H9 (cell line): ENCODE measurements around the gene ERFE. TPM values are rescaled to one million over a fixed set of nuclear protein-coding genes. Genes with fewer than 3 reads are reported as not detected.

Source experiments
- DNase-seq: peaks from one replicate; pipeline ENCODE4 v3.0.0-alpha.2; 2017
- H2AFZ ChIP-seq: one replicate; pipeline ENCODE4 v1.6.1; 2013; ENCODE audit warnings: mild to moderate bottlenecking, low read length, control low read depth, moderate library complexity
- H2AK5ac ChIP-seq: 2 replicates; pipeline ENCODE4 v1.6.1; 2013; ENCODE audit warnings: low read length, control low read depth, mixed read lengths; ENCODE audit not compliant: insufficient read length
- H2BK120ac ChIP-seq: one replicate; pipeline ENCODE4 v1.6.1; 2013; ENCODE audit warnings: low read depth, mild to moderate bottlenecking, low read length, control low read depth, inconsistent platforms; ENCODE audit not compliant: poor library complexity, severe bottlenecking
- H2BK12ac ChIP-seq: 2 replicates; pipeline ENCODE4 v1.6.1; 2013; ENCODE audit warnings: low read length, control low read depth, mixed read lengths, low read depth; ENCODE audit not compliant: insufficient read length
- H2BK15ac ChIP-seq: 2 replicates; pipeline ENCODE4 v1.6.1; 2013; ENCODE audit warnings: low read depth, low read length, control low read depth
- H2BK20ac ChIP-seq: one replicate; pipeline ENCODE4 v1.6.1; 2013; ENCODE audit warnings: low read depth, mild to moderate bottlenecking, low read length, control low read depth, inconsistent platforms; ENCODE audit not compliant: poor library complexity, severe bottlenecking
- H2BK5ac ChIP-seq: 2 replicates; pipeline ENCODE4 v1.6.1; 2013; ENCODE audit warnings: low read length, control low read depth, mixed read lengths; ENCODE audit not compliant: insufficient read length
- H3K14ac ChIP-seq: 2 replicates; pipeline ENCODE4 v1.6.1; 2013; ENCODE audit warnings: low read length, control low read depth; ENCODE audit not compliant: insufficient read depth
- H3K18ac ChIP-seq: 2 replicates; pipeline ENCODE4 v1.6.1; 2013; ENCODE audit warnings: low read depth, mild to moderate bottlenecking, mixed read lengths, low read length, control low read depth; ENCODE audit not compliant: insufficient read length
- H3K23ac ChIP-seq: 2 replicates; pipeline ENCODE4 v1.6.1; 2013; ENCODE audit warnings: low read length, control low read depth, mixed read lengths, low read depth; ENCODE audit not compliant: insufficient read length
- H3K23me2 ChIP-seq: 2 replicates; pipeline ENCODE4 v1.6.1; 2013; ENCODE audit warnings: low read depth, mild to moderate bottlenecking, mixed read lengths, low read length, control low read depth; ENCODE audit not compliant: insufficient read length, poor library complexity, severe bottlenecking
- H3K27ac ChIP-seq: 2 replicates; pipeline ENCODE4 v1.5.1; 2013; ENCODE audit warnings: low read length, control low read depth, mixed read lengths, low read depth; ENCODE audit not compliant: insufficient read length
- H3K27me3 ChIP-seq: 2 replicates; pipeline ENCODE4 v1.6.1; 2013; ENCODE audit warnings: low read length, control low read depth, inconsistent platforms; ENCODE audit not compliant: insufficient read depth
- H3K4ac ChIP-seq: 2 replicates; pipeline ENCODE4 v1.6.1; 2013; ENCODE audit warnings: low read depth, mild to moderate bottlenecking, control low read depth, inconsistent platforms, low read length, moderate library complexity
- H3K4me1 ChIP-seq: 2 replicates; pipeline ENCODE4 v1.6.1; 2013; ENCODE audit warnings: low read length, control low read depth, inconsistent platforms; ENCODE audit not compliant: insufficient read depth
- H3K4me2 ChIP-seq: 2 replicates; pipeline ENCODE4 v1.6.1; 2013; ENCODE audit warnings: low read length, control low read depth, mixed read lengths; ENCODE audit not compliant: insufficient read length, insufficient read depth
- H3K56ac ChIP-seq: 2 replicates; pipeline ENCODE4 v1.6.1; 2013; ENCODE audit warnings: low read depth, mild to moderate bottlenecking, mixed read lengths, low read length, control low read depth; ENCODE audit not compliant: insufficient read length
- H3K79me1 ChIP-seq: 2 replicates; pipeline ENCODE4 v1.6.1; 2013; ENCODE audit warnings: low read depth, mild to moderate bottlenecking, moderate library complexity, low read length, control low read depth, inconsistent platforms; ENCODE audit not compliant: insufficient read depth, poor library complexity, severe bottlenecking
- H3K79me2 ChIP-seq: 2 replicates; pipeline ENCODE4 v1.6.1; 2013; ENCODE audit warnings: low read length, control low read depth, inconsistent platforms; ENCODE audit not compliant: insufficient read depth
- H3K9ac ChIP-seq: 2 replicates; pipeline ENCODE4 v1.6.1; 2013; ENCODE audit warnings: low read length, control low read depth, mixed read lengths; ENCODE audit not compliant: insufficient read length; ENCODE audit errors: extremely low read depth
- H3K9me3 ChIP-seq: one replicate; pipeline ENCODE4 v1.6.1; 2013; ENCODE audit warnings: low read depth, low read length, inconsistent platforms; ENCODE audit not compliant: control insufficient read depth
- H3T11ph ChIP-seq: one replicate; pipeline ENCODE4 v1.6.1; 2013; ENCODE audit warnings: mild to moderate bottlenecking, low read length, control low read depth, inconsistent platforms
- H4K20me1 ChIP-seq: one replicate; pipeline ENCODE4 v1.6.1; 2013; ENCODE audit not compliant: control insufficient read depth, insufficient read length, insufficient read depth
- H4K5ac ChIP-seq: 2 replicates; pipeline ENCODE4 v1.6.1; 2013; ENCODE audit warnings: low read depth, mild to moderate bottlenecking, mixed read lengths, low read length, control low read depth; ENCODE audit not compliant: insufficient read length
- H4K8ac ChIP-seq: replicated peaks from 2 replicates; pipeline ENCODE4 v1.6.1; 2013; ENCODE audit warnings: low read length, control low read depth, mixed read lengths, low read depth; ENCODE audit not compliant: insufficient read length
- H4K91ac ChIP-seq: 2 replicates; pipeline ENCODE4 v1.6.1; 2013; ENCODE audit warnings: low read depth, mild to moderate bottlenecking, moderate library complexity, mixed read lengths, low read length, control low read depth; ENCODE audit not compliant: insufficient read length
- H3K27ac Mint-ChIP-seq, 3 experiments: 2 replicates in 2 of 3; 3 replicates in 1 of 3; pipeline ENCODE4 v1.8.0; 2020 to 2021; ENCODE audit warnings: mixed read lengths in 3 of 3, mild to moderate bottlenecking in 1 of 3, moderate library complexity in 1 of 3
- H3K27me3 Mint-ChIP-seq: 2 replicates; pipeline ENCODE4 v1.8.0; 2021; ENCODE audit warnings: low read depth, mild to moderate bottlenecking, moderate library complexity, mixed read lengths
- H3K36me3 Mint-ChIP-seq, 3 experiments: 2 replicates in 2 of 3; 3 replicates in 1 of 3; pipeline ENCODE4 v1.8.0; 2020 to 2021; ENCODE audit warnings: low read depth in 3 of 3, mixed read lengths in 3 of 3; ENCODE audit not compliant: insufficient read depth in 1 of 3
- H3K4me1 Mint-ChIP-seq, 2 experiments: 2 replicates each; pipeline ENCODE4 v1.8.0; 2020; ENCODE audit warnings: mixed read lengths in 2 of 2
- H3K4me3 Mint-ChIP-seq, 2 experiments: 2 replicates in 1 of 2; 3 replicates in 1 of 2; pipeline ENCODE4 v1.8.0; 2020 to 2021; ENCODE audit warnings: mild to moderate bottlenecking in 2 of 2, mixed read lengths in 2 of 2, moderate library complexity in 1 of 2
- H3K9me3 Mint-ChIP-seq, 2 experiments: 2 replicates in 1 of 2; 3 replicates in 1 of 2; pipeline ENCODE4 v1.8.0; 2020; ENCODE audit warnings: mild to moderate bottlenecking in 2 of 2, mixed read lengths in 2 of 2, moderate library complexity in 1 of 2
- WGBS: extraction: QIAGEN DNeasy Blood & Tissue Kit; methylation state at CpG from one replicate; pipeline ENCODE4 v1.1.7; 2013; ENCODE audit warnings: missing lambda C conversion rate, low lambda C conversion rate, mixed read lengths; ENCODE audit not compliant: insufficient read length; ENCODE audit errors: extremely low coverage; 5-methylcytosine and 5-hydroxymethylcytosine counted together
- total RNA-seq: library from RNA; stranded (reverse); gene quantifications from 2 replicates; pipeline ENCODE4 v1.2.1, GENCODE V29; 2021
- TF ChIP-seq, protein P1 (sequence below): fragments of 200-600 bp; sonication (generic); conservative IDR thresholded peaks from 3 replicates; pipeline ENCODE4 v1.8.0; 2021; ENCODE audit warnings: antibody characterized with exemption, mild to moderate bottlenecking

The ERFE gene
- total RNA-seq, 1 experiment from 2014 or later: 2.1 TPM

DNA sequence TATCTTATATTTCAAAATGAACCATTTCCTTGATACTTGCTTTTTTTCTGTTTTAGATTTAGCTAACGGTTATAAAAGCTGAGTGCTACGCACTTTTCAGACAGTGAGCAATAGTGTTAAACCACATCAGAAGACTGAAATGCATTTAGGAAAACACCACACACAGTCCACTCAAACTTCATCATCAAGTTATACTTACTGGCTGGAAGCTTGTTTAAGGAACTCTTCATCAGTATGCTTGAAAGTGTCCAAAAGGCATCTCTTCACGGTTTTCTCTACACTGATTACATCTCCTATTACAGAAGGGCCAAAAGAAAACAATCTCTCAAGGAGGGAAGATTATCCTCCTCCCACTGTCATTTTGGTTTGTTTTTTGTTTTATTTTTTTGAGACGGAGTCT lies 25.1 kb downstream of the ERFE start:
- WGBS: no CpG with 5 or more reads among the region's 4 CpGs
- Histone ChIP-seq H2BK120ac (no peak overlapping the region), H2AFZ (no peak overlapping the region), H3K79me1 (no peaks in the 10 kb centered on the region), H3K79me2 (no peaks in the 10 kb centered on the region), H3K27me3 (no peaks in the 10 kb centered on the region), H3K4ac (no peak overlapping the region), H4K5ac (no peak overlapping the region), H3K23me2 (no peaks in the 10 kb centered on the region), H2BK5ac (no peak overlapping the region), H3K9ac (no peak overlapping the region), H4K20me1 (no peaks in the 10 kb centered on the region), H4K8ac (no peak overlapping the region), H2BK20ac (no peak overlapping the region), H2AK5ac (no peak overlapping the region), H3K14ac (no peak overlapping the region), H3K56ac (no peak overlapping the region), H3K4me1 (no peaks in the 10 kb centered on the region), H3T11ph (no peak overlapping the region), H2BK15ac (no peak overlapping the region), H4K91ac (no peak overlapping the region), H2BK12ac (no peak overlapping the region), H3K18ac (no peak overlapping the region), H3K9me3 (no peaks in the 10 kb centered on the region), H3K4me2 (no peak overlapping the region), H3K27ac (no peak overlapping the region), H3K23ac (no peak overlapping the region)
- no peak for DNase-seq
- Mint-ChIP-seq H3K27ac (no peak overlapping the region), H3K9me3 (no peaks in the 10 kb centered on the region), H3K36me3 (peaks cover 35 to 98% (median 91%) of the 10 kb centered on the region in 3 experiments; a peak in 6 of 7 replicates), H3K4me3 (no peak overlapping the region), H3K27me3 (no peaks in the 10 kb centered on the region), H3K4me1 (no peaks in the 10 kb centered on the region)
- TF ChIP-seq, protein P1, sequence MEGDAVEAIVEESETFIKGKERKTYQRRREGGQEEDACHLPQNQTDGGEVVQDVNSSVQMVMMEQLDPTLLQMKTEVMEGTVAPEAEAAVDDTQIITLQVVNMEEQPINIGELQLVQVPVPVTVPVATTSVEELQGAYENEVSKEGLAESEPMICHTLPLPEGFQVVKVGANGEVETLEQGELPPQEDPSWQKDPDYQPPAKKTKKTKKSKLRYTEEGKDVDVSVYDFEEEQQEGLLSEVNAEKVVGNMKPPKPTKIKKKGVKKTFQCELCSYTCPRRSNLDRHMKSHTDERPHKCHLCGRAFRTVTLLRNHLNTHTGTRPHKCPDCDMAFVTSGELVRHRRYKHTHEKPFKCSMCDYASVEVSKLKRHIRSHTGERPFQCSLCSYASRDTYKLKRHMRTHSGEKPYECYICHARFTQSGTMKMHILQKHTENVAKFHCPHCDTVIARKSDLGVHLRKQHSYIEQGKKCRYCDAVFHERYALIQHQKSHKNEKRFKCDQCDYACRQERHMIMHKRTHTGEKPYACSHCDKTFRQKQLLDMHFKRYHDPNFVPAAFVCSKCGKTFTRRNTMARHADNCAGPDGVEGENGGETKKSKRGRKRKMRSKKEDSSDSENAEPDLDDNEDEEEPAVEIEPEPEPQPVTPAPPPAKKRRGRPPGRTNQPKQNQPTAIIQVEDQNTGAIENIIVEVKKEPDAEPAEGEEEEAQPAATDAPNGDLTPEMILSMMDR: no peak
